Measurements from ENCODE around the gene UBAP2L.

Gene UBAP2L

DNA sequence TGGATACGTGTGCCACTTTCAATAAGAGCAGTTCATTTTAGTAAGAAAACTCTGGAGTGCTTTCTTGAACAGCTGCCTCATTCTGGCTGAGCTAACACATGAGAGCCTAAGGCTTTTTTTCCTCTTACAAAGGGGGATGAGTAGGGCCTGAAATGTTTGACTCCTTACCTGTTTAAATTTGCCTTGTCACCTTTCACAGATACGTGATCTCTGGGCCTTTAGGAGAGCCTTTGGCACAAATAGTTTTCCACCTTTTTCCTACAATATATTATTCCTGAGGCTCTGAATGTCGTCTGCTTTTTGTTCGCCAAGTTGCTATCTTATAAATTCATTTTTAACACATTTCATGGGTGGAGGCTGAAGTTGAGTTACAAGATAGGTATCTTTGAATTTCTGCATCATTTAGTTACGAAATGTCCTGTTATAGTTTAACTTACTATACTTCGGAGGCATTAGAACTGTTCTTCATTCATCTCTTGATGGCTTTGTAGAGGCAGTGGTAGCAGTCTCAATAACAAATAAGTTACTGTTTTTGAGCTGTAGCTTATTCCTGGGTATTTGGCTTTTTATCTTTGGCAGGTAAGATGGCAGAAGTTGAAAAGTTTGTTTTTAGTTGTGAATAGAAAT, 17.2 kb downstream of the UBAP2L start:
- H3K9me3 ChIP-seq (ENCODE audit: control insufficient read depth, low read length) = no peaks in the 10 kb centered on the region
- H3K36me3 ChIP-seq (ENCODE audit: control insufficient read depth, insufficient read depth, low read length) = peaks cover 57% of the 10 kb centered on the region
- no peaks in the 10 kb centered on the region for H3K27me3 ChIP-seq (ENCODE audit: control insufficient read depth, insufficient read depth, low read length, poor library complexity, severe bottlenecking)
- H3K4me3 ChIP-seq (ENCODE audit: insufficient read depth, low read depth, low read length) = no peak overlapping the region
- H3K4me1 ChIP-seq (ENCODE audit: control insufficient read depth, insufficient read depth, low read length) = no peaks in the 10 kb centered on the region
- no peak overlapping the region for H3K27ac ChIP-seq (ENCODE audit: insufficient read depth, low read depth, low read length, poor library complexity, severe bottlenecking)
- WGBS, 2 experiments = 94 to 96% methylated on average over 5 to 6 of the region's 6 CpGs

DNA sequence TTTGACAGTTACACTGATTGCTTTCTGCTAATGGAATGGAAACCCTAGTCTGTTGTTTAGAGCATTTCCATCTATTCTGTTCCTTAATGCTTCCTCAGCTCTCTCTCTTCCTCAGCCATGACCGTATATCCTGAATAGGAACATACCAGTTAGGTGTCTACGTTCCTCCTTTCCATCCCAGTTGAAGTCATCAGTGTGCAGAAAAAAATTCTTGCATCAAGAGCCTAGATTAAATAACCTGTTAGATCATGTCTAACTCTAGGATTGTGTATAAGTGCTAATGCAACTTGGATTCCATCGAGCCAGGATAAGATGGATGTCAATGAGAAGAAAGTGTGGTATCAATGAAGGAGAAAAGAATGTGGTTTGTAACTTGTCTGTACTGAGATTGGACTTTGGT, 18.7 kb downstream of the UBAP2L start:
- Histone ChIP-seq H3K27ac (ENCODE audit: insufficient read depth, low read depth, low read length, poor library complexity, severe bottlenecking) (no peak overlapping the region), H3K4me1 (ENCODE audit: control insufficient read depth, insufficient read depth, low read length) (no peaks in the 10 kb centered on the region), H3K4me3 (ENCODE audit: insufficient read depth, low read depth, low read length) (no peak overlapping the region), H3K36me3 (ENCODE audit: control insufficient read depth, insufficient read depth, low read length) (peaks cover 66% of the 10 kb centered on the region), H3K9me3 (ENCODE audit: control insufficient read depth, low read length) (no peaks in the 10 kb centered on the region), H3K27me3 (ENCODE audit: control insufficient read depth, insufficient read depth, low read length, poor library complexity, severe bottlenecking) (no peaks in the 10 kb centered on the region)
- 96 to 99% methylated on average over 3 of the region's 3 CpGs for WGBS, 2 experiments

DNA sequence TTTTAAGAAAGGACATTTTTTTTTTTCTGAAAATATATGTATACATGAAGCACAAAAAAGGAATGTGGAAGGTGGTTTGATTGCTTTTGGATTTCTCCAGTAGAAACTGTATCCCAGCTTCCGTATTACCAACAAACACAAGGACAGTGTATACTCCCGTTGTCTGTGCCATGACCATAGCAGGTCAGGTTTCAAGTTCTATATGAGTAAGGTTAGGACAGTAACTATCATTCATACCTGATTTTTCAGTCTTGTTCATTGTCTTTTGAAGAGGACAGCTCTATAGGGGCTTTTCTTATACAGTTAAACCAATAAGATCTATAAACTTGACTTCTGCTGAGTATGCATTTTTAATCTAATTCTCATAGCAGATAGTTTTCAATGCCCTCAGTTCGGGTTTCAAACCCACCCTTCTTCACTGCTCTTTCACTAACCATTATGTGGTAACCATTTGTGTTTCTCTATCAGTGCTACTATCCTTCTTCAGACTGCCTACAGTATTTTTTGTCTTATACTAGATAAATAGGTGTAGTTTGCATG, 19.6 kb downstream of the UBAP2L start:
- no peak overlapping the region for H3K4me3 ChIP-seq (ENCODE audit: insufficient read depth, low read depth, low read length)
- no peaks in the 10 kb centered on the region for H3K4me1 ChIP-seq (ENCODE audit: control insufficient read depth, insufficient read depth, low read length)
- 94 to 98% methylated on average over 2 to 3 of the region's 3 CpGs for WGBS, 2 experiments
- H3K27me3 ChIP-seq (ENCODE audit: control insufficient read depth, insufficient read depth, low read length, poor library complexity, severe bottlenecking) = no peaks in the 10 kb centered on the region
- H3K36me3 ChIP-seq (ENCODE audit: control insufficient read depth, insufficient read depth, low read length) = peaks cover 75% of the 10 kb centered on the region
- H3K9me3 ChIP-seq (ENCODE audit: control insufficient read depth, low read length) = no peaks in the 10 kb centered on the region
- H3K27ac ChIP-seq (ENCODE audit: insufficient read depth, low read depth, low read length, poor library complexity, severe bottlenecking) = no peak overlapping the region

DNA sequence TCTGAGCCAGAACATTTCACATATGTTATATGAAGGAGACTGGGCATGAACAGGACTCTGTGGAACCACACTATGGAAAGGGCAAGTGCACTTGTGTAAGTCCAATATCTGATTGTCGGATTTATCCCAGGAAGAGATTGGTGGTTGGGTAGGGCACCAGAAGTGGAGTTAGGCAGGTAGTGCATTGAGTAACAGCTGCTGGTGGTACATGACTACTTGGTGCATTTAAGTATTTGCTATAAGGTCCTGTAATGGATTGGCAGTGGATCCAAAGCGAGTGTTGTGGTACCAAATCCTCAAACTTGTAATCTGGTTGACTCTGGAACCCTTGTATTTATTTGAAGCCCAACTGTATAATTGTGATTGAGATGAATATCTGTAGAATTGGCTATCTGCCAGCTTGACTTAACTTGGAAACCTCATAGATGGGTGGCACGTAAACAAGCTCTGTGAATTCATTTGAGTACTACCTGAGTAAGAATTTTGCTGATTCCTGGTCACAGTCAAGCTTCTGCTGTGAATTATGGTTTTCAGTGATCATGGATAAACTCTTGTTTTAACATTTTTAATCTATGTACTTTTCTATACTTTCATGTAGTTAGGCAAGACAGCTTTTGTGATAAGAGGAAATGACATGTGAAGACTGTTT, 21.1 kb downstream of the UBAP2L start:
- H3K27me3 ChIP-seq (ENCODE audit: control insufficient read depth, insufficient read depth, low read length, poor library complexity, severe bottlenecking) = no peaks in the 10 kb centered on the region
- 96% methylated on average over 3 of the region's 3 CpGs for WGBS, 2 experiments
- H3K36me3 ChIP-seq (ENCODE audit: control insufficient read depth, insufficient read depth, low read length) = peaks cover 74% of the 10 kb centered on the region
- H3K4me3 ChIP-seq (ENCODE audit: insufficient read depth, low read depth, low read length) = no peak overlapping the region
- no peaks in the 10 kb centered on the region for H3K9me3 ChIP-seq (ENCODE audit: control insufficient read depth, low read length)
- H3K4me1 ChIP-seq (ENCODE audit: control insufficient read depth, insufficient read depth, low read length) = no peaks in the 10 kb centered on the region
- H3K27ac ChIP-seq (ENCODE audit: insufficient read depth, low read depth, low read length, poor library complexity, severe bottlenecking) = no peak overlapping the region

DNA sequence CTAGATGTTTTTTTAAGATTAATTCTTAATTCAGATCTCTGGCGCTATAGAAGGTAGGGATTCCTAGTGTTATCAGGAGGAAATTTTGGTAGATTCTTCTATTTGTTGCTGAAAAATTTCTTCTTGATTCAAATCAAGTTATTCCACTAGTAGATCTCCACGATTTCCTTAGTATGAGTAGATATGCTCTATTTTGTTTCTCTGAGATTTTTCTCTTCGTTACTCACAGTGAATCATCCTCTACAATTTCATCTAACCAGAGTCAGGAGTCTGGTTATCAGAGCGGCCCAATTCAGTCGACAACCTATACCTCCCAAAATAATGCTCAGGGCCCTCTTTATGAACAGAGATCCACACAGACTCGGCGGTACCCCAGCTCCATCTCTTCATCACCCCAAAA, 32.9 kb downstream of the UBAP2L start:
- Histone ChIP-seq H3K4me1 (ENCODE audit: control insufficient read depth, insufficient read depth, low read length) (no peaks in the 10 kb centered on the region), H3K36me3 (ENCODE audit: control insufficient read depth, insufficient read depth, low read length) (peaks cover 75% of the 10 kb centered on the region)
- WGBS, 2 experiments = 97 to 99% methylated on average over 6 to 7 of the region's 7 CpGs

GRCh38 chr1:154256686-154257085, 35.9 kb downstream of the UBAP2L start:
- H3K4me1 ChIP-seq (ENCODE audit: control insufficient read depth, insufficient read depth, low read length) = no peaks in the 10 kb centered on the region
- H3K27ac ChIP-seq (ENCODE audit: insufficient read depth, low read depth, low read length, poor library complexity, severe bottlenecking) = no peak overlapping the region
- no peaks in the 10 kb centered on the region for H3K27me3 ChIP-seq (ENCODE audit: control insufficient read depth, insufficient read depth, low read length, poor library complexity, severe bottlenecking)
- no peak overlapping the region for H3K4me3 ChIP-seq (ENCODE audit: insufficient read depth, low read depth, low read length)
- no peaks in the 10 kb centered on the region for H3K9me3 ChIP-seq (ENCODE audit: control insufficient read depth, low read length)
- peaks cover 77% of the 10 kb centered on the region for H3K36me3 ChIP-seq (ENCODE audit: control insufficient read depth, insufficient read depth, low read length)

More for the DNA sequence above, 32.9 kb downstream of the UBAP2L start:
- H3K9me3 ChIP-seq (ENCODE audit: control insufficient read depth, low read length) = no peaks in the 10 kb centered on the region
- no peak overlapping the region for H3K27ac ChIP-seq (ENCODE audit: insufficient read depth, low read depth, low read length, poor library complexity, severe bottlenecking)
- no peaks in the 10 kb centered on the region for H3K27me3 ChIP-seq (ENCODE audit: control insufficient read depth, insufficient read depth, low read length, poor library complexity, severe bottlenecking)
- no peak overlapping the region for H3K4me3 ChIP-seq (ENCODE audit: insufficient read depth, low read depth, low read length)

- H3K27ac ChIP-seq (ENCODE audit: insufficient read depth, low read depth, low read length, poor library complexity, severe bottlenecking) = no peak overlapping the region
- no peak overlapping the region for H3K4me3 ChIP-seq (ENCODE audit: insufficient read depth, low read depth, low read length)
- no peaks in the 10 kb centered on the region for H3K4me1 ChIP-seq (ENCODE audit: control insufficient read depth, insufficient read depth, low read length)
- H3K36me3 ChIP-seq (ENCODE audit: control insufficient read depth, insufficient read depth, low read length) = peaks cover 88% of the 10 kb centered on the region
- 96 to 100% methylated on average over 1 of the region's 2 CpGs for WGBS, 2 experiments
- no peaks in the 10 kb centered on the region for H3K27me3 ChIP-seq (ENCODE audit: control insufficient read depth, insufficient read depth, low read length, poor library complexity, severe bottlenecking)
- no peaks in the 10 kb centered on the region for H3K9me3 ChIP-seq (ENCODE audit: control insufficient read depth, low read length)
Measured at GRCh38 chr1:154258784-154259183, 38.0 kb downstream of the UBAP2L start.

DNA sequence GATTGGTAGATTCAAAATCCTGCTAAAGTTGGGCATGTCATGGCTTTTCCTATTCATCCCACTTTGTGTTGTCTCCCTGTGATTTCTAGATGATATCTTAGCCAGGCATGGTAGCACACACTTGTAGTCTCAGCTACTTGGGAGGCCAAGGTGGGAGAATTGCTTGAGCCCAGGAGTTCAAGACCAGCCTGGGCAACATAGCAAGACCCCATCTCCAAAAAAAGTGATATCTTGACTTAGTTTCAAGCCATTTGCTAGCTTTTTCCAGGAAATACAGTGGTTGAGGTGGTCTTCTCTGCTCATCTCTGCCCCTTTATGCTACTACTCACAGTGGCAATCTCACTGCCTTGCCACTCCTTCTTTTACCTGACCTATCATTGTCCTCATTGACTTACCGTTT, 39.4 kb downstream of the UBAP2L start:
- Histone ChIP-seq H3K9me3 (ENCODE audit: control insufficient read depth, low read length) (no peaks in the 10 kb centered on the region), H3K4me3 (ENCODE audit: insufficient read depth, low read depth, low read length) (no peak overlapping the region), H3K27ac (ENCODE audit: insufficient read depth, low read depth, low read length, poor library complexity, severe bottlenecking) (no peak overlapping the region), H3K27me3 (ENCODE audit: control insufficient read depth, insufficient read depth, low read length, poor library complexity, severe bottlenecking) (no peaks in the 10 kb centered on the region), H3K36me3 (ENCODE audit: control insufficient read depth, insufficient read depth, low read length) (peaks cover 86% of the 10 kb centered on the region), H3K4me1 (ENCODE audit: control insufficient read depth, insufficient read depth, low read length) (no peaks in the 10 kb centered on the region)
- WGBS, 2 experiments = 91% methylated on average over 1 of the region's 1 CpG; no CpG with 5 or more reads in 1 of the 2 experiments

GRCh38 chr1:154263465-154264332, 42.9 kb downstream of the UBAP2L start:
- no peaks in the 10 kb centered on the region for H3K27me3 ChIP-seq (ENCODE audit: control insufficient read depth, insufficient read depth, low read length, poor library complexity, severe bottlenecking)
- WGBS, 2 experiments = 83 to 96% methylated on average over 5 to 6 of the region's 6 CpGs
- no peak overlapping the region for H3K27ac ChIP-seq (ENCODE audit: insufficient read depth, low read depth, low read length, poor library complexity, severe bottlenecking)
- H3K4me1 ChIP-seq (ENCODE audit: control insufficient read depth, insufficient read depth, low read length) = no peaks in the 10 kb centered on the region
- H3K36me3 ChIP-seq (ENCODE audit: control insufficient read depth, insufficient read depth, low read length) = peaks cover 68% of the 10 kb centered on the region
- H3K9me3 ChIP-seq (ENCODE audit: control insufficient read depth, low read length) = no peaks in the 10 kb centered on the region
- H3K4me3 ChIP-seq (ENCODE audit: insufficient read depth, low read depth, low read length) = no peak overlapping the region

GRCh38 chr1:154264454-154264853, 43.7 kb downstream of the UBAP2L start:
- Histone ChIP-seq H3K27ac (ENCODE audit: insufficient read depth, low read depth, low read length, poor library complexity, severe bottlenecking) (peak overlapping the region; percentile 23), H3K36me3 (ENCODE audit: control insufficient read depth, insufficient read depth, low read length) (peaks cover 68% of the 10 kb centered on the region)
- WGBS, 2 experiments = 87 to 92% methylated on average over 1 of the region's 1 CpG

More at GRCh38 chr1:154264454-154264853, 43.7 kb downstream of the UBAP2L start:
- H3K4me3 ChIP-seq (ENCODE audit: insufficient read depth, low read depth, low read length) = no peak overlapping the region
- no peaks in the 10 kb centered on the region for H3K9me3 ChIP-seq (ENCODE audit: control insufficient read depth, low read length)
- no peaks in the 10 kb centered on the region for H3K27me3 ChIP-seq (ENCODE audit: control insufficient read depth, insufficient read depth, low read length, poor library complexity, severe bottlenecking)
- H3K4me1 ChIP-seq (ENCODE audit: control insufficient read depth, insufficient read depth, low read length) = no peaks in the 10 kb centered on the region

Measured in ectodermal cell (in vitro differentiated cells).